CD4-positive, alpha-beta T cell (primary cell): ENCODE data around the gene CD99. TPM values are rescaled to one million over a fixed set of nuclear protein-coding genes. Genes with fewer than 3 reads are reported as not detected.

Experiments used
- ATAC-seq: fragments of 200-7000 bp; cut with Tn5 transposase; one replicate; pipeline ENCODE4 v1.10.0; 2022; ENCODE audit warnings: mild to moderate bottlenecking; ENCODE audit not compliant: poor library complexity
- CTCF ChIA-PET: fragments of 350-600 bp; sonication (Branson Sonifier 250); formaldehyde crosslinking; loops from one replicate; lab custom pipeline; 2021; ENCODE audit warnings: antibody characterized with exemption, inconsistent platforms; lab: Charles Lee
- POLR2A ChIA-PET: fragments of 350-600 bp; sonication (Branson Sonifier 250); formaldehyde crosslinking; loops from one replicate; lab custom pipeline; 2021; ENCODE audit warnings: antibody characterized with exemption, inconsistent platforms; lab: Charles Lee
- DNase-seq, 14 experiments: peaks; one replicate each; pipeline ENCODE4 v3.0.0-alpha.2; 2013 to 2020; ENCODE audit warnings: mixed read lengths in 2 of 14
- H3K27ac ChIP-seq, 2 donors: one replicate each; pipeline versions ENCODE4 v1.5.1 to v1.7.0; 2013; ENCODE audit warnings: low read length in 2 of 2, low read depth in 1 of 2, mild to moderate bottlenecking in 1 of 2
- H3K27me3 ChIP-seq, 2 experiments: 1 replicate in 1 of 2; 2 replicates in 1 of 2; pipeline versions ENCODE4 v1.6.1 to v1.7.0; 2013; ENCODE audit warnings: low read length in 2 of 2, control low read depth in 1 of 2, mild to moderate bottlenecking in 1 of 2, moderate library complexity in 1 of 2; ENCODE audit not compliant: insufficient read depth in 2 of 2, control insufficient read depth in 1 of 2
- H3K36me3 ChIP-seq: one replicate; pipeline ENCODE4 v1.6.1; 2013; ENCODE audit warnings: low read length, control low read depth; ENCODE audit not compliant: insufficient read depth
- H3K4me1 ChIP-seq: one replicate; pipeline ENCODE4 v1.6.1; 2013; ENCODE audit warnings: low read length, control low read depth; ENCODE audit not compliant: insufficient read depth
- H3K4me3 ChIP-seq: one replicate; pipeline ENCODE4 v1.5.1; 2013; ENCODE audit warnings: mild to moderate bottlenecking, low read length, moderate library complexity
- H3K9me3 ChIP-seq, 2 experiments: 1 replicate in 1 of 2; 2 replicates in 1 of 2; pipeline versions ENCODE4 v1.6.1 to v1.7.0; 2013; ENCODE audit warnings: low read length in 2 of 2, mild to moderate bottlenecking in 2 of 2, control low read depth in 1 of 2, moderate library complexity in 1 of 2; ENCODE audit not compliant: control insufficient read depth in 1 of 2, insufficient read depth in 1 of 2
- H3K27ac Mint-ChIP-seq: one replicate; pipeline ENCODE4 v1.8.0; 2020; ENCODE audit warnings: mixed read lengths
- H3K27me3 Mint-ChIP-seq: one replicate; pipeline ENCODE4 v1.8.0; 2021; ENCODE audit warnings: mixed read lengths
- H3K36me3 Mint-ChIP-seq: one replicate; pipeline ENCODE4 v1.8.0; 2021; ENCODE audit warnings: low read depth, mixed read lengths
- H3K4me1 Mint-ChIP-seq: one replicate; pipeline ENCODE4 v1.8.0; 2021; ENCODE audit warnings: low read depth, mixed read lengths
- H3K4me3 Mint-ChIP-seq: one replicate; pipeline ENCODE4 v1.8.0; 2020; ENCODE audit warnings: mild to moderate bottlenecking, mixed read lengths
- H3K9me3 Mint-ChIP-seq: one replicate; pipeline ENCODE4 v1.8.0; 2020; ENCODE audit warnings: mixed read lengths
- CTCF ChIP-seq: fragments of 200-600 bp; IDR thresholded peaks from one replicate; pipeline ENCODE4 v1.8.0; 2022; ENCODE audit warnings: antibody characterized with exemption, mild to moderate bottlenecking
- intact Hi-C, 2 experiments: fragments of 100-400 bp; cut with DNase I in 1 of 2; cut with micrococcal nuclease in 1 of 2; formaldehyde crosslinking; loops; one replicate each; pipeline versions ENCODE4 v1.15.1 to v1.9.0; 2023 to 2025; cut with DNase I, micrococcal nuclease
- total RNA-seq, 174 experiments: library from RNA in 2 of 174; stranded (reverse) in 2 of 174; gene quantifications; one replicate each; pipeline ENCODE4 v1.2.3 and lab custom pipeline; 2021 to 2026

Gene CD99
- total RNA-seq, 2 experiments from 2014 or later = 170 to 184 TPM

GRCh38 chrX:2708021-2708420, 16.9 kb downstream of the CD99 start:
- no peaks in the 10 kb centered on the region for H3K9me3 ChIP-seq
- H3K36me3 ChIP-seq = peaks cover 35% of the 10 kb centered on the region
- no peaks in the 10 kb centered on the region for H3K27me3 Mint-ChIP-seq
- H3K4me1 ChIP-seq = peaks cover 72% of the 10 kb centered on the region
- H3K9me3 Mint-ChIP-seq = no peaks in the 10 kb centered on the region
- intact Hi-C loops = loop anchor here in 1 of 2 experiments (2.0 to 5.0 kb wide), 2 partner anchors 13 to 61 kb away; no protein-coding TSS in a partner anchor
- peaks cover 31% of the 10 kb centered on the region for H3K36me3 Mint-ChIP-seq
- ChIA-PET POLR2A (no interaction called here), CTCF (no interaction called here)
- TF ChIP-seq CTCF = no peak
- H3K4me3 Mint-ChIP-seq = peak overlapping the region; percentile 20
- H3K27ac Mint-ChIP-seq = peak overlapping the region; percentile 85
- peaks cover 67% of the 10 kb centered on the region for H3K4me1 Mint-ChIP-seq
- no peak overlapping the region for H3K4me3 ChIP-seq
- H3K27ac ChIP-seq = peak overlapping the region in 1 of 2 donors; percentile 24
- H3K27me3 ChIP-seq = no peaks in the 10 kb centered on the region
- no peak for ATAC-seq
- DNase-seq = peak in 1 of 14 experiments; percentile 52

DNA sequence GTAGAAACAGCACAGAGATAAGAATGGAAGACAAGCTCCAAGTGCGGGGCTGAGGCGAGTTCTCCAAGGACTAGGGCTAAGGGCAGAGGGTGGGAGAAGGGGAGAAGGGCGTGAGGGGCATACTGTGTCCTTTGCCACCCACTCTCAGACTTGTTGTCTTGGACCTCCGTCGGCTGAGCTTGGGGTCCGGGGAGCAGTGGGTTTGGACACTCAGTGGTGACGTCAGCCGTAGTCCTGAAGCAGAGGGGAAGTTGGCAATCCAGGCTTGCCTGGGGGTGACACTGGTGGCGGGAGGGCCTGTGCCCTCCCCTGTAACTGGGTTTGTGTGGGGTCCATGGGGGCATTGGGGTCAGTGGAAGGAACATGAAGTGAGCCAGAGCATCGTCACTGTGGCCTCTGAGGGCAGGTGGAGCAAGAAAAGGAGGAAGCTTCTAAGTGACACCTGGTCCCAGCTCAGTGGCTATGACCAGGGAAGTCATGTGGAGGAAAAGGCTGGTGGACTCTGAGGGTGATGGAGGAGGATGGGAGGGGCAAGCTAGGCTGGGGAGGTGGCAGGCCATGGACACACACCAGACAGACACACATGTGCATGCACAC, 17.6 kb downstream of the CD99 start:
- Mint-ChIP-seq H3K4me3 (peak overlapping the region; percentile 67), H3K4me1 (peaks cover 60% of the 10 kb centered on the region), H3K27ac (peak overlapping the region; percentile 85), H3K36me3 (peaks cover 27% of the 10 kb centered on the region), H3K9me3 (no peaks in the 10 kb centered on the region), H3K27me3 (no peaks in the 10 kb centered on the region)
- peak overlapping the region in 1 of 2 donors; percentile 11 for H3K27ac ChIP-seq
- ChIA-PET POLR2A (no interaction called here), CTCF (no interaction called here)
- ATAC-seq (no peak), DNase-seq (peak in 2 of 14 experiments; percentile 43 to 45)
- intact Hi-C loops = loop anchor here in 1 of 2 experiments (2.0 to 5.0 kb wide), 2 partner anchors 14 to 61 kb away; no protein-coding TSS in a partner anchor
- no peak for TF ChIP-seq CTCF
- H3K4me1 ChIP-seq = peaks cover 66% of the 10 kb centered on the region
- no peaks in the 10 kb centered on the region for H3K27me3 ChIP-seq
- peaks cover 36% of the 10 kb centered on the region for H3K36me3 ChIP-seq
- H3K9me3 ChIP-seq = no peaks in the 10 kb centered on the region
- no peak overlapping the region for H3K4me3 ChIP-seq

- intact Hi-C loops = loop anchor here in 1 of 2 experiments (2.0 to 5.0 kb wide), 2 partner anchors 15 to 62 kb away; no protein-coding TSS in a partner anchor
- Histone ChIP-seq H3K27ac (peak overlapping the region; percentile 50 to 51), H3K4me1 (peaks cover 59% of the 10 kb centered on the region), H3K9me3 (no peaks in the 10 kb centered on the region), H3K4me3 (no peak overlapping the region), H3K36me3 (peaks cover 33% of the 10 kb centered on the region), H3K27me3 (no peaks in the 10 kb centered on the region)
- Mint-ChIP-seq H3K27ac (peak overlapping the region; percentile 85), H3K36me3 (peaks cover 31% of the 10 kb centered on the region), H3K4me1 (peaks cover 52% of the 10 kb centered on the region), H3K27me3 (no peaks in the 10 kb centered on the region), H3K4me3 (peak overlapping the region; percentile 67), H3K9me3 (no peaks in the 10 kb centered on the region)
- TF ChIP-seq CTCF = no peak
- DNase-seq (no peak), ATAC-seq (no peak)
- CTCF ChIA-PET = no interaction called here
- POLR2A ChIA-PET = no interaction called here
These were observed 18.5 kb downstream of the CD99 start for GRCh38 chrX:2709556-2709955.
